ENCODE results near the gene GOLIM4. TPM values are rescaled to one million over a fixed set of nuclear protein-coding genes. Genes with fewer than 3 reads are reported as not detected.

The GOLIM4 gene
- total and polyA plus RNA-seq, 2 of the 13 experiments (the other 11 are each of a cell fraction or from before 2014, with no cell fraction given): 10.9 to 47.7 TPM

DNA sequence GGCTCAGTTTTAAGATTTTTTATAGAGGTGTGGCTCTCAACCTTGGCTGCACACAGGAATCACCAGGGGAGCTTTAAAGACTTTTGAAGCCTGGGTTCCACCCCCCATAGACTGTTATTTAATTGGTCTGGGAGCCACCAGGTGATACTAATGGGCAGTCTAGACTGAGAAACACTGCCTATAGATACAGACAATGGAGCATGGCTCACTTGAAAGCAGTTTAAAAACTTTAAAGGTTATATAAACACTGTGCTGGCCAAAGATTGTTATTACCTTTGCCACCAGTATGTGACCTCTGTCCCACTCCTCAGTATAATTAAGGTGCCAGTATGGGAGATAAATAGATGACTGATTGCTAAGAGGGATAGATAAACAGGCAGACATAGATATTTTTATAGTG is 3.8 kb downstream of the GOLIM4 start (continued):
- TF ChIP-seq ZNF350 (CRISPR knock-in tag; IDR thresholded peaks at IDR 0.05; ENCODE audit: borderline replicate concordance, low read depth) (no peak), SIN3B (IDR thresholded peaks at IDR 0.05; ENCODE audit: low read length) (no peak), ZNF432 (CRISPR knock-in tag; IDR thresholded peaks at IDR 0.05; ENCODE audit: borderline replicate concordance) (no peak), HNRNPK (IDR thresholded peaks at IDR 0.05; ENCODE audit: low read depth, low read length, poor library complexity, severe bottlenecking) (no peak), KDM4B (CRISPR knock-in tag; IDR thresholded peaks at IDR 0.05) (no peak), SP5 (CRISPR knock-in tag; IDR thresholded peaks at IDR 0.05; ENCODE audit: borderline replicate concordance, low read depth) (no peak), ZNF20 (CRISPR knock-in tag; IDR thresholded peaks at IDR 0.05) (no peak), ZNF431 (CRISPR knock-in tag; IDR thresholded peaks at IDR 0.05; ENCODE audit: borderline replicate concordance, low read depth) (no peak), ZSCAN21 (CRISPR knock-in tag; IDR thresholded peaks at IDR 0.05; ENCODE audit: borderline replicate concordance) (no peak), ZNF331 (CRISPR knock-in tag; IDR thresholded peaks at IDR 0.05) (no peak), CREM (IDR thresholded peaks at IDR 0.05) (no peak), CREM (CRISPR knock-in tag; IDR thresholded peaks at IDR 0.05) (no peak)
- TF ChIP-seq, protein P1, sequence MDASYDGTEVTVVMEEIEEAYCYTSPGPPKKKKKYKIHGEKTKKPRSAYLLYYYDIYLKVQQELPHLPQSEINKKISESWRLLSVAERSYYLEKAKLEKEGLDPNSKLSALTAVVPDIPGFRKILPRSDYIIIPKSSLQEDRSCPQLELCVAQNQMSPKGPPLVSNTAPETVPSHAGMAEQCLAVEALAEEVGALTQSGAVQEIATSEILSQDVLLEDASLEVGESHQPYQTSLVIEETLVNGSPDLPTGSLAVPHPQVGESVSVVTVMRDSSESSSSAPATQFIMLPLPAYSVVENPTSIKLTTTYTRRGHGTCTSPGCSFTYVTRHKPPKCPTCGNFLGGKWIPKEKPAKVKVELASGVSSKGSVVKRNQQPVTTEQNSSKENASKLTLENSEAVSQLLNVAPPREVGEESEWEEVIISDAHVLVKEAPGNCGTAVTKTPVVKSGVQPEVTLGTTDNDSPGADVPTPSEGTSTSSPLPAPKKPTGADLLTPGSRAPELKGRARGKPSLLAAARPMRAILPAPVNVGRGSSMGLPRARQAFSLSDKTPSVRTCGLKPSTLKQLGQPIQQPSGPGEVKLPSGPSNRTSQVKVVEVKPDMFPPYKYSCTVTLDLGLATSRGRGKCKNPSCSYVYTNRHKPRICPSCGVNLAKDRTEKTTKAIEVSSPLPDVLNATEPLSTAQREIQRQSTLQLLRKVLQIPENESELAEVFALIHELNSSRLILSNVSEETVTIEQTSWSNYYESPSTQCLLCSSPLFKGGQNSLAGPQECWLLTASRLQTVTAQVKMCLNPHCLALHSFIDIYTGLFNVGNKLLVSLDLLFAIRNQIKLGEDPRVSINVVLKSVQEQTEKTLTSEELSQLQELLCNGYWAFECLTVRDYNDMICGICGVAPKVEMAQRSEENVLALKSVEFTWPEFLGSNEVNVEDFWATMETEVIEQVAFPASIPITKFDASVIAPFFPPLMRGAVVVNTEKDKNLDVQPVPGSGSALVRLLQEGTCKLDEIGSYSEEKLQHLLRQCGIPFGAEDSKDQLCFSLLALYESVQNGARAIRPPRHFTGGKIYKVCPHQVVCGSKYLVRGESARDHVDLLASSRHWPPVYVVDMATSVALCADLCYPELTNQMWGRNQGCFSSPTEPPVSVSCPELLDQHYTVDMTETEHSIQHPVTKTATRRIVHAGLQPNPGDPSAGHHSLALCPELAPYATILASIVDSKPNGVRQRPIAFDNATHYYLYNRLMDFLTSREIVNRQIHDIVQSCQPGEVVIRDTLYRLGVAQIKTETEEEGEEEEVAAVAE (CRISPR knock-in tag; IDR thresholded peaks at IDR 0.05; ENCODE audit: borderline replicate concordance): no peak
- TF ChIP-seq, protein P2, sequence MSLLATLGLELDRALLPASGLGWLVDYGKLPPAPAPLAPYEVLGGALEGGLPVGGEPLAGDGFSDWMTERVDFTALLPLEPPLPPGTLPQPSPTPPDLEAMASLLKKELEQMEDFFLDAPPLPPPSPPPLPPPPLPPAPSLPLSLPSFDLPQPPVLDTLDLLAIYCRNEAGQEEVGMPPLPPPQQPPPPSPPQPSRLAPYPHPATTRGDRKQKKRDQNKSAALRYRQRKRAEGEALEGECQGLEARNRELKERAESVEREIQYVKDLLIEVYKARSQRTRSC (CRISPR knock-in tag; IDR thresholded peaks at IDR 0.05; ENCODE audit: low read depth): no peak
- TF ChIP-seq, protein P3, sequence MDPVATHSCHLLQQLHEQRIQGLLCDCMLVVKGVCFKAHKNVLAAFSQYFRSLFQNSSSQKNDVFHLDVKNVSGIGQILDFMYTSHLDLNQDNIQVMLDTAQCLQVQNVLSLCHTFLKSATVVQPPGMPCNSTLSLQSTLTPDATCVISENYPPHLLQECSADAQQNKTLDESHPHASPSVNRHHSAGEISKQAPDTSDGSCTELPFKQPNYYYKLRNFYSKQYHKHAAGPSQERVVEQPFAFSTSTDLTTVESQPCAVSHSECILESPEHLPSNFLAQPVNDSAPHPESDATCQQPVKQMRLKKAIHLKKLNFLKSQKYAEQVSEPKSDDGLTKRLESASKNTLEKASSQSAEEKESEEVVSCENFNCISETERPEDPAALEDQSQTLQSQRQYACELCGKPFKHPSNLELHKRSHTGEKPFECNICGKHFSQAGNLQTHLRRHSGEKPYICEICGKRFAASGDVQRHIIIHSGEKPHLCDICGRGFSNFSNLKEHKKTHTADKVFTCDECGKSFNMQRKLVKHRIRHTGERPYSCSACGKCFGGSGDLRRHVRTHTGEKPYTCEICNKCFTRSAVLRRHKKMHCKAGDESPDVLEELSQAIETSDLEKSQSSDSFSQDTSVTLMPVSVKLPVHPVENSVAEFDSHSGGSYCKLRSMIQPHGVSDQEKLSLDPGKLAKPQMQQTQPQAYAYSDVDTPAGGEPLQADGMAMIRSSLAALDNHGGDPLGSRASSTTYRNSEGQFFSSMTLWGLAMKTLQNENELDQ (CRISPR knock-in tag; IDR thresholded peaks at IDR 0.05; ENCODE audit: borderline replicate concordance): no peak
- TF ChIP-seq, protein P4, sequence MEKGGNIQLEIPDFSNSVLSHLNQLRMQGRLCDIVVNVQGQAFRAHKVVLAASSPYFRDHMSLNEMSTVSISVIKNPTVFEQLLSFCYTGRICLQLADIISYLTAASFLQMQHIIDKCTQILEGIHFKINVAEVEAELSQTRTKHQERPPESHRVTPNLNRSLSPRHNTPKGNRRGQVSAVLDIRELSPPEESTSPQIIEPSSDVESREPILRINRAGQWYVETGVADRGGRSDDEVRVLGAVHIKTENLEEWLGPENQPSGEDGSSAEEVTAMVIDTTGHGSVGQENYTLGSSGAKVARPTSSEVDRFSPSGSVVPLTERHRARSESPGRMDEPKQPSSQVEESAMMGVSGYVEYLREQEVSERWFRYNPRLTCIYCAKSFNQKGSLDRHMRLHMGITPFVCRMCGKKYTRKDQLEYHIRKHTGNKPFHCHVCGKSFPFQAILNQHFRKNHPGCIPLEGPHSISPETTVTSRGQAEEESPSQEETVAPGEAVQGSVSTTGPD (CRISPR knock-in tag; IDR thresholded peaks at IDR 0.05): no peak

All from HepG2 (cell line).